Left ventricle myocardium inferior (tissue), 1 donor: ENCODE data around the gene WRAP73. TPM values are rescaled to one million over a fixed set of nuclear protein-coding genes. Genes with fewer than 3 reads are reported as not detected.

ENCODE experiments used
- DNase-seq: peaks from one replicate; pipeline ENCODE4 v3.0.0-alpha.2; 2020
- H3K27ac ChIP-seq: fragments of 200-600 bp; replicated peaks from 2 replicates; pipeline ENCODE4 v1.8.0; 2021
- H3K27me3 ChIP-seq: fragments of 200-600 bp; 2 replicates; pipeline ENCODE4 v1.8.0; 2021; ENCODE audit warnings: low read depth
- H3K36me3 ChIP-seq: fragments of 200-600 bp; 2 replicates; pipeline ENCODE4 v1.8.0; 2021
- H3K4me1 ChIP-seq: fragments of 200-600 bp; 2 replicates; pipeline ENCODE4 v1.8.0; 2021
- H3K4me3 ChIP-seq: fragments of 200-600 bp; 2 replicates; pipeline ENCODE4 v1.8.0; 2021; ENCODE audit warnings: mild to moderate bottlenecking, moderate library complexity
- H3K9me3 ChIP-seq: fragments of 200-600 bp; replicated peaks from 2 replicates; pipeline ENCODE4 v1.8.0; 2021
- intact Hi-C: fragments of 100-400 bp; cut with micrococcal nuclease; formaldehyde crosslinking; loops from one replicate; pipeline ENCODE4 v1.11.0; 2022
- total RNA-seq: library from RNA; stranded (reverse); fragmentation: NEBNext Ultra II Directional; extraction: Animal tissue kit (Norgen Biotek cat#: 25700); gene quantifications from one replicate; pipeline ENCODE4 v1.2.1, GENCODE V29; 2021
- TF ChIP-seq, protein P1 (sequence below): fragments of 200-600 bp; IDR thresholded peaks from 2 replicates; pipeline ENCODE4 v1.8.0; 2021; ENCODE audit warnings: antibody characterized with exemption, mild to moderate bottlenecking, borderline replicate concordance
- donor health status: DM: no; HTN: yes; CAD: no; lungs with severe emphysema.

WRAP73 gene
- total RNA-seq, 1 donor from 2014 or later = 12.7 TPM

DNA sequence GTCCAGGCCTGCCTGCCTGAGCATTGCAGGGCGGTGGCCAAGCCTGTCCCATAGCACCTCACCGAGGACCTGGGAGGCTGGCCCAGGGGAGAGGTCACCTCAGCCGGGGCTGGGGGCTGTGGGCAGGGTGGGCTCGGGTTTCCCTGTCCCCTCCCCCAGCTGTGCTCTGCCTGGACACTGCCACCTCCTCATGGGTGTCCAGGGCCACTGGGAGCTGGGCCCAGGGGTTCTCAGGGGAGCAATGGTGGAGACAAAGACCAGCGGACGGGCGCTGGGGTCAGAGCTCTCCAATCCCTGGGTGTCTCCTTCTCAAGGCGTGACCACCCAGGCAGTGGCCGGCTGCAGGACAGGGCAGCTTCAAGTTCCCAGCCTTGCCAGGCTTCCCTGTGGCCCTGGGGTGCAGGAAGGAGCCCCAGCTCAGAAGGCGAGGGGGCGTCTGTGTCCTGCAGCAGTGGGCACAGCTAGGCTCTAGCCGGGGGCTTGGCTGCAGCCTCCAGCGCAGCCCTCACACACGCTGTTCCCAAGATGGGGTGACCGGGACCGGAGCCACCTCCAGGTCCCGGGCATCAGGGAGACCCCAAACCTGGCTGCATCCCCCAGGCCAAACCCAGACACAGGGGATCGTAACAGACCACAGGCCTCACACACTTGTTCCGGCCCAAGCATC, 31.5 kb upstream of the WRAP73 start:
- TF ChIP-seq, protein P1, sequence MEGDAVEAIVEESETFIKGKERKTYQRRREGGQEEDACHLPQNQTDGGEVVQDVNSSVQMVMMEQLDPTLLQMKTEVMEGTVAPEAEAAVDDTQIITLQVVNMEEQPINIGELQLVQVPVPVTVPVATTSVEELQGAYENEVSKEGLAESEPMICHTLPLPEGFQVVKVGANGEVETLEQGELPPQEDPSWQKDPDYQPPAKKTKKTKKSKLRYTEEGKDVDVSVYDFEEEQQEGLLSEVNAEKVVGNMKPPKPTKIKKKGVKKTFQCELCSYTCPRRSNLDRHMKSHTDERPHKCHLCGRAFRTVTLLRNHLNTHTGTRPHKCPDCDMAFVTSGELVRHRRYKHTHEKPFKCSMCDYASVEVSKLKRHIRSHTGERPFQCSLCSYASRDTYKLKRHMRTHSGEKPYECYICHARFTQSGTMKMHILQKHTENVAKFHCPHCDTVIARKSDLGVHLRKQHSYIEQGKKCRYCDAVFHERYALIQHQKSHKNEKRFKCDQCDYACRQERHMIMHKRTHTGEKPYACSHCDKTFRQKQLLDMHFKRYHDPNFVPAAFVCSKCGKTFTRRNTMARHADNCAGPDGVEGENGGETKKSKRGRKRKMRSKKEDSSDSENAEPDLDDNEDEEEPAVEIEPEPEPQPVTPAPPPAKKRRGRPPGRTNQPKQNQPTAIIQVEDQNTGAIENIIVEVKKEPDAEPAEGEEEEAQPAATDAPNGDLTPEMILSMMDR = no peak
- H3K27me3 ChIP-seq = peaks cover 53% of the 10 kb centered on the region

DNA sequence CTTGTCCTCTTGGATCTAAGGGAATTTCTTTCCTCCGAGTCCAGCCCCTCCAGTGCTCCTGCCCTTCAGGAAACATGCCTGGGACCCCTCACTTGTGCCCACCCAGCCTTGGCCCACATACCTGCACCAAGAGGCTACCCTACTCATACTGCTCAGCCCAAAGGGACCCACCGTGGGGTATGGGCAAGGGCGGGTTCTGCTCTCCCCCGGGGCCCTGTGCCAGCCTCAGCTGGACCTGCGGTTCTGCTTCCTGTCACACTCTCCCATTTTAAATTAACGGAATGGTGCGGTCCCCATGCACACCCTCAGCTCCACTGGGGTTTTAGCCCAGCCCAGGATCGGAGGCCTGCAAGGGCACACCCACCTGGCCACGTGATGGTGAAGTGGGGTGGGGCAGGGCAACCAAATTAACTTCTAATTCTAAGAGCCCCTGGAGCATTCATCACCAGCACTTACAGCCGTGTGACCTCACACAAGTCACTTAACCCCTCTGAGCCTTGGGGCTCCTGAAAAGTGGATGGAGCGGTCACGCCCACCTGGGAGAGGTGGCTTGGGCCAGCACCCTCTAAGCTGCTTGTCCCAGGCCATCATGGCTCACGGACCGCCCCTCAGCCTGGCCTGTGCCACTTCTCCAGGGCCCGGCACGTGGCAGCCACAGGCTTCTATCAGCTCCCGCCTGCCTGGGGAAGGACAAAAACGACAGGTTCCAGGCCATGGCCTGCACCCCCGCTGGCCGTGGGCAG, 30.8 kb upstream of the WRAP73 start:
- no peak for DNase-seq
- peaks cover 47% of the 10 kb centered on the region for H3K27me3 ChIP-seq

More for the DNA sequence above, 31.5 kb upstream of the WRAP73 start:
- H3K27ac ChIP-seq = no peak overlapping the region
- H3K4me1 ChIP-seq = peaks cover 9% of the 10 kb centered on the region
- H3K4me3 ChIP-seq = no peak overlapping the region
- no peak for DNase-seq
- intact Hi-C loops = no loop called here
- H3K9me3 ChIP-seq = no peaks in the 10 kb centered on the region
- H3K36me3 ChIP-seq = no peaks in the 10 kb centered on the region

DNA sequence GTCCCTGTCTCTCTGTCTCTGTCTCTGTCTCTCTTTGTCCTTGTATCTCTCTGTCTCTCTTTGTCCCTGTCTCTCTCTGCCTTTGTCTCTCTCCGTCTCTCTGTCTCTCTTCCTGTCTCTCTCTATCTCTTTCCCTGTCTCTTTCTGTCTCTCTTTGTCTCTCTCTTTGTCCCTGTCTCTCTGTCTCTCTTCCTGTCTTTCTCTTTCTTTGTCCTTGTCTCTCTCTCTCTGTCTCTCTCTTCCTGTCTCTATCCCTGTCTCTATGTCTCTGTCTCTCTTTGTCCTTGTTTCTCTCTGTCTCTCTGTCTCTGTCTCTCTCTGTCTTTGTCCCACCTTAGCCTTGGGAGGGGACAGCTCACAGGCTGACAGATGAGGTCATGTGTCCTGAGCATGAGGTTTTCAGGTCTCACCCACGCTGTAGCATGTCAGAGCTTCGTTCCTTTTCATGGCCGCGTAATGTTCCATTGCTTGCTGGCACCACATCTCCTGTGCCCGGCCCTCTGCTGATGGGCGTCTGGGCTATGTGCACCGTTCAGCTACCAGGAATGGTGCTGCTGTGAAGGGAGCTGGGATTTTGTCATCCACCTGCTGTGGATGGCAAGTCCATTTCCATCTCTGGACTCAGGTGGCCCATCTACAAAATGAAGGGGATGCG, 30.0 kb upstream of the WRAP73 start:
- Histone ChIP-seq H3K4me1 (peaks cover 9% of the 10 kb centered on the region), H3K9me3 (no peaks in the 10 kb centered on the region), H3K27me3 (peaks cover 40% of the 10 kb centered on the region), H3K36me3 (no peaks in the 10 kb centered on the region), H3K4me3 (no peak overlapping the region), H3K27ac (no peak overlapping the region)
- intact Hi-C loops = no loop called here
- no peak for DNase-seq
- TF ChIP-seq, protein P1 = no peak

More for the DNA sequence above, 30.8 kb upstream of the WRAP73 start:
- Histone ChIP-seq H3K36me3 (no peaks in the 10 kb centered on the region), H3K4me3 (no peak overlapping the region), H3K27ac (no peak overlapping the region), H3K9me3 (no peaks in the 10 kb centered on the region), H3K4me1 (peaks cover 9% of the 10 kb centered on the region)
- intact Hi-C loops = no loop called here
- TF ChIP-seq, protein P1 = no peak

DNA sequence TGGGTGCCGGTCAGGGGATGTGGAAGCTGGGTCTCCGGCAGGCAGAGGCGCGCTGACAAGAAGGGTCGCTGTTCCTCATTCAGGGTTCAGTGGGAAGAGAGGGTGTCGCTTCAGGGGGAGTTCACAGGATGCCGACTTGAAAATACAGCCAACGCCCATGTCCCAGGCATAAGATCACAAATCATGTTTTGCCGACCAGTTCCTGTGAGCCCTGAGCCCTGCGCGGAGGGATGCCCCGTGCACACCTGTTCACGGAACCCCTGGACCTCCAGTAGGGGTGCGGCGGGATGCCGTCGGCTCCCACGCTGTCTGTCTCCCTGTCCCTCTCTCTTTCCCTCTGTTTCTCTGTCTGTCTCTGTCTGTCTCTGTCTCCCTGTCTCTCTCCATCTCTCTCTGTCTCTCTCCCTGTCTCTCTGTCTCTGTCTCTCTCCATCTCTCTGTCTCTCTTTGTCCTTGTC, 29.2 kb upstream of the WRAP73 start:
- peaks cover 38% of the 10 kb centered on the region for H3K27me3 ChIP-seq
- H3K36me3 ChIP-seq = no peaks in the 10 kb centered on the region
- H3K4me3 ChIP-seq = no peak overlapping the region
- H3K9me3 ChIP-seq = no peaks in the 10 kb centered on the region
- H3K4me1 ChIP-seq = peaks cover 9% of the 10 kb centered on the region
- intact Hi-C loops = no loop called here
- TF ChIP-seq, protein P1 = no peak
- no peak for DNase-seq
- H3K27ac ChIP-seq = no peak overlapping the region

DNA sequence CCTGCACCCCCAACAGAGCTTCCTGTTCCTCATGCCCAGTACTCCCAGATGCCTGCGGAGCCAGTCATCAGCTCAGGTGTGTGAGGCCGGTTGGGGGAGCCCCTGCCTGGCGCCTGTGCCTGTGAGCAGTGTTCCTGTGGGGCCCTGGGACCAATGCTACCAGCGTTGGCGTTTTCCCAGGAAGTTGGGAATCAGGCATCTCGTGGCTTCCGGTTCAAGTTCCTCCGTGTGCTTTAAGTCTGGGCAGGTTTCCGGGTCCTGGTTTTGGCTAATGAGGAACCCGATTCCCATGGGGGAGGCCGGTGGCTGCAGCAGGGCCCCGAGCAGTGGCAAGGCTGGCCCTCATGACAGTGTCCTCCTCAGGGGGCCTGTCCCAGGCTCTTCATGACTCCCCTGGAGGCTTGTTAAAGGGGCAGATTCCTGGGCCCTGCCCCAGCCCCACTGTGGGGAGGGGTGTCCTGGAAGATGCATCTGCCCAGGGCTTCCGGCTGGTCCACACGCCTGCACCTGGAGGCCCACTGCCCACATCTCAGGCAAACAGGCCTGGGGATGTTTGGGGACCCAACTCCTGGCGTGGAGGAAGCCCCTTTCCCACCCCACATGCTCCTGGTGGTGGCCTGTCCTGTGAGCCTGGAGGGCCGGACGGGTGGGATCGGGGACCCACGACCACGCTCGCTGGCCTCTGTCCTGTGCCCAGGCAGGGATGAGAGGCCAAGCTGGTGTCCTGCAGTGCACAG, 28.6 kb upstream of the WRAP73 start:
- DNase-seq = no peak
- no peak overlapping the region for H3K4me3 ChIP-seq
- no peaks in the 10 kb centered on the region for H3K9me3 ChIP-seq
- H3K27ac ChIP-seq = no peak overlapping the region
- intact Hi-C loops = no loop called here
- TF ChIP-seq, protein P1 = no peak
- H3K27me3 ChIP-seq = peaks cover 38% of the 10 kb centered on the region
- no peaks in the 10 kb centered on the region for H3K36me3 ChIP-seq
- peaks cover 9% of the 10 kb centered on the region for H3K4me1 ChIP-seq
